ENCODE results near the gene GREB1.

GREB1 gene

DNA sequence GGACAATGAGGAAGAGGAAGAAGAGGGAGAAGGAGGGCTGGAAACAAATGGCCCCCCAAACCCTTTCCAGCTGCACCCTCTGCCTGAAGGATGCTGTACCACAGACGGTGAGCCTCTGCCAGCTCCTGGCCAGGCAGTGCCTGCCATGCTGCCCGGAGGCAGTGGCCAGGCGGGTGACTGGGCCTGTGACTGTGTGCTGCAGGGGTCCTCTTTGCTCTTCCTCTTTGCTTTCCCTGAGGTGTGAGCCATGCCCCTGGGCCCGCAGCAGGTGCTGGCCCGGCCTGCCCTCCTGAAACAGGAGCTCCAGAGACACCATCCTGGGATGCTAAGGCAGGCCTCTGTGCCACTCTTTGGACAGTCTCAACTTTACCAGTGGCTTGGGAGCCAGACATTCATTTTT is 28.6 kb downstream of the GREB1 start:
- no peak for DNase-seq (ENCODE audit: extremely low read depth, low read depth)
- TF ChIP-seq, protein P1, sequence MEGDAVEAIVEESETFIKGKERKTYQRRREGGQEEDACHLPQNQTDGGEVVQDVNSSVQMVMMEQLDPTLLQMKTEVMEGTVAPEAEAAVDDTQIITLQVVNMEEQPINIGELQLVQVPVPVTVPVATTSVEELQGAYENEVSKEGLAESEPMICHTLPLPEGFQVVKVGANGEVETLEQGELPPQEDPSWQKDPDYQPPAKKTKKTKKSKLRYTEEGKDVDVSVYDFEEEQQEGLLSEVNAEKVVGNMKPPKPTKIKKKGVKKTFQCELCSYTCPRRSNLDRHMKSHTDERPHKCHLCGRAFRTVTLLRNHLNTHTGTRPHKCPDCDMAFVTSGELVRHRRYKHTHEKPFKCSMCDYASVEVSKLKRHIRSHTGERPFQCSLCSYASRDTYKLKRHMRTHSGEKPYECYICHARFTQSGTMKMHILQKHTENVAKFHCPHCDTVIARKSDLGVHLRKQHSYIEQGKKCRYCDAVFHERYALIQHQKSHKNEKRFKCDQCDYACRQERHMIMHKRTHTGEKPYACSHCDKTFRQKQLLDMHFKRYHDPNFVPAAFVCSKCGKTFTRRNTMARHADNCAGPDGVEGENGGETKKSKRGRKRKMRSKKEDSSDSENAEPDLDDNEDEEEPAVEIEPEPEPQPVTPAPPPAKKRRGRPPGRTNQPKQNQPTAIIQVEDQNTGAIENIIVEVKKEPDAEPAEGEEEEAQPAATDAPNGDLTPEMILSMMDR (IDR thresholded peaks at IDR 0.05; ENCODE audit: low read depth, low read length), result no peak

DNA sequence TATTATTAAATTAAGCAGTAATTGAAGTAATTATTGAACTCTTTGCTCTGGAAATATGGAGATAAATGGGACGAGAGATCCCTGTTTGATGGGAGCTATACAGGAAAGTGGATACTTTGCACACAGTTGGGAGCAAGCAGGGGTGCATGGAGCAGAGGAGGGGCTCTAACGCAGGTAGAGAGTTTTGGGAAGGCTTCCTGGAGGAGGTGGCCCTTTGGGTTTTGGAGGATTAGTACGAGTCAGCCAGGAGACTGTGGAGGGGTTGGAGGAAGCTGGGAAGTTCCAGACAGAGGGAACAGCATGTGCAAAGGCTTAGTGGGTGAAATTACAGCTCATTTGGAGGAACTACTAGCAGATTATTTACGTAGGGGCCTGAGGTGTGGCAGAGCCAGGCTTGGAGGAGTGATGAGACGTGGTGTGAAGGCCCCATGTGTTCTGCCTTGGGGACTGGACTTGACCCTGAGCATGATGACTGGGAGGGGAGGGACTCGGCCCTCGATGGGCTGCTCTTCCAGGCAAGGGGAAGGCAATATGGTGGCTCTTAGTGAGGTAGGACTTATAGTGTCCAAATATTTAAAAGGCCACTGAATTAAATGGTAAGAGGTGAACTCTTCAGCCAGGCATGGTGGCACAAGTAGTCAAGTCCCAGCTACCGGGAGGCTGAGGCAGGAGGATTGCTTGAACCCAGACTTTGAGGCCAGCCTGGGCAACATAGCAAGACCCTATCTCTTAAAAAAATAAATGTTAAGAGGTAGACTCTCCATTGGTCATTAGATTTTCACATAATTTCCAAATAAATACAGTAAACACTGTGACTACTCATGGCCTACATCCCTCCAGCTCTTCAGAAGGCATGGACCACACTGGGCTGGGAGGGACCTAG is 30.2 kb downstream of the GREB1 start:
- TF ChIP-seq, protein P1 (IDR thresholded peaks at IDR 0.05; ENCODE audit: low read depth, low read length), result no peak
- no peak for DNase-seq (ENCODE audit: extremely low read depth, low read depth)

DNA sequence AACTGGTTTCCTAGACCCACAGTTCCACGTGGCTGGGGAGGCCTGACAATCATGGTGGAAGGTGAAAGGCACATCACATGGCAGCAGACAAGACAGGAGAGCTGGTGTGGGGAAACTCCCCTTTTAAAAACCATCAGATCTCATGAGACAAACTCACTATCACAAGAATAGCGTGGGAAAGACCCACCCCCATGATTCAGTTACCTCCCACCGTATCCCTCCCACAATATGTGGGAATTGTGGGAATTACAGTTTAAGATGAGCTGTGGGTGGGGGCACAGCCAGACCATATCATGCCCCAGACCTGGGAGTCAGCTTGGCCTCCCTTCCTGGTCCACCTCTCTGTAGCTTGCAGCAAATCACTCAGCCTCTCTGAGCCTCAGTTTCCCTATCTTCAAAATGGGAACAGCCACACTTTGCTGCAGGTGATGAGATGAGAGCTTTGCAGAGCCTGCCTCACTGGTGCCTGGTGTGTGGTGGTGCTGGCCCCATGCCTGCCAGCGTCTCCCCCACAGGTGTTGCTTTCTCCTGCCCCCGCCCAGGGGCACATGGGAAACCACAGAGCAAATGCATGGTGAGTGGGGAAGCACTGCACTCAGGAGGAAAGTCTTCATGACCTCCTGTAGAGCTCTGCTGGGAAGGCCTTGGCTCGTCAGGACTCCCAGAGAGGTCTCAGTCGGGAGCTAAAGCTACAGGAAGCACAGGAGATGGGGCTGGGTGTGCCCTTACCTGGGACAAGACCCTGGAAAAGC is 31.1 kb downstream of the GREB1 start:
- no peak for DNase-seq (ENCODE audit: extremely low read depth, low read depth)
- TF ChIP-seq, protein P1 (IDR thresholded peaks at IDR 0.05; ENCODE audit: low read depth, low read length), result no peak

DNA sequence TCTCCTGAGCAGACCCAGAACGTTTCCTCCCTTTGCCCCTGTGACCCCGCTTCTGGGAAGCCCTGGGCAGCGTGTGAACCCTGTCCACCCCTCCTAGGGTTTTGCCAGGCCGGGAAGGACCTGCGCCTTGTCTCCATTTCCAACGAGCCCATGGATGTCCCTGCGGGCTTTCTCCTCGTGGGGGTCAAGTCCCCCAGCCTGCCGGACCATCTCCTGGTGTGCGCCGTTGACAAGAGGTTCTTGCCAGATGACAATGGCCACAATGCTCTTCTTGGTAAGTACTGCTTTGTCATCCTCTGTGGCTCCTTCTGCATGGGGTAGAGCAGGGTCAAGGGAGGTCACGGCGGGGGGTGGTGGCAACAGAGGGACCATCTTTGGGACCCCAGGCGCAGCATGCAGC is 32.5 kb downstream of the GREB1 start:
- no peak for DNase-seq (ENCODE audit: extremely low read depth, low read depth)
- TF ChIP-seq, protein P1 (IDR thresholded peaks at IDR 0.05; ENCODE audit: low read depth, low read length), result no peak

DNA sequence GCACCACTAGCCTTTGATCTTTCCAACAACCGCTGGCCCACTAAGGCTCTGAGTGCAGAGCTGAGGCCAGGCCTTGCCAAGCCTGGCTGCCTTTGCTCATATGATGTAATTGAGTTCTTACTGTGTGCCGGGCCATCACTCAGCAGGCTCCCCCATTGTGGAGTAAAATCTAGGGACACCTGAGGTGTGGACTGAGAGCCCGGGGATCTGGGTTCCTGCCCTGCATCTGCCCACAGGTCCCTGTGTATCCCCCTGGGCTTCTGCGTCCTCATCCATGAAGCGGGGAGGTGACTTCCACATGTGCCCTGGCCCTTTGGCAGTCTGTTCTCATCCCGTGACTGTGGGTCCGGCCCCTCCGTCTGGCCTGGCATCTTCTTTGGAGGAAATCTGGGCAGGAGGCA is 33.8 kb downstream of the GREB1 start:
- TF ChIP-seq, protein P1 (IDR thresholded peaks at IDR 0.05; ENCODE audit: low read depth, low read length), result no peak
- no peak for DNase-seq (ENCODE audit: extremely low read depth, low read depth)

DNA sequence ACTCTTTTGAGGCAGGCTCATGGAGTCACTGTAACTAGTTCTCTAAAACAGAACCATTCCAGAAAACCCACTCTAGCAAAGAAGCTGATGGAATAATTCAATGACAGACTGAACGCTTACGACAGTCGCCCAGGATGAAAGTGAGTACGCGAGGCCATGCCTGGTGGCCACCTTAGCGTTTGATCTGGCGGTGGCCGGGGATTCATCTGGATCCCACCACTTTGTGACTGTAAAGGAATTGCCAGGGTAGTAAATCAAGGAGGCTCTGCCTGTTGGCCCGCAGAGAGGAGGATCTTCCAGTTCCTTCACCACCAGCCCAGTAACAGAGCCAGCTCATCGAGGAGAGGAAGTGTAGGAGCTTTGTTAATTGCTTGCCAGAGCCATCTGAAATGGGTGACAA is 34.6 kb downstream of the GREB1 start:
- no peak for DNase-seq (ENCODE audit: extremely low read depth, low read depth)
- TF ChIP-seq, protein P1 (IDR thresholded peaks at IDR 0.05; ENCODE audit: low read depth, low read length), result no peak

DNA sequence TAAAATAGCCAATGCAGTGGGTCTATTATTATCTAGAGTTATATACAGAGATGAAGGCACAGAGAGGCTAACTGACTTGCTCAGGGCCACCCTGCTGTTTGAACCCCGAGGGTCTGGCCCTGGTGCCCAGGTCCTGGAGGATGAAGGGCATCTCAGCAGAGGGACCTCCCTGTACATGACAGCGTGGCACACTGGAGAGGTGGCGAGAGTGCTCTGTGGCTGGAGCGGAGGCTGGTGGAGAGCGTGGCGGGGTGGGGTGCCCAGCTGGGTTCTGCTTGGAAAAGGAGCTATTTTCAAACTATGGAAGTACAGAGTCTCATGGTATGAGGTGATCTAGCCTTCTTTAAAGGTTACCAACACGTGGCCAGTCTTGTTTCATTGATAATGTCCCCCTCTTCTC is 35.8 kb downstream of the GREB1 start:
- DNase-seq (ENCODE audit: extremely low read depth, low read depth), result no peak
- TF ChIP-seq, protein P1 (IDR thresholded peaks at IDR 0.05; ENCODE audit: low read depth, low read length), result no peak
